ENCODE measurements around the gene SIX5.

- TF ChIP-seq CTCF (conservative IDR thresholded peaks at IDR 0.05) (no peak), EZH2 (IDR thresholded peaks at IDR 0.05; ENCODE audit: low read depth) (no peak)
Measured at GRCh38 chr19:45757695-45758094, 11.4 kb downstream of the SIX5 start.

All from PC-9 (cell line).